Spinal cord (tissue), 10 donors: ENCODE measurements around the gene KLK3. TPM values are rescaled to one million over a fixed set of nuclear protein-coding genes. Genes with fewer than 3 reads are reported as not detected.

ENCODE experiments used
- DNase-seq, 6 donors: peaks; one replicate each; pipeline versions ENCODE4 v3.0.0 to v3.0.0-alpha.2; 2013 to 2015; ENCODE audit warnings: low spot score in 6 of 6, low read depth in 4 of 6
- H3K27ac ChIP-seq: one replicate; pipeline ENCODE4 v1.5.1; 2013; ENCODE audit warnings: low read depth, low read length, control low read depth
- H3K27me3 ChIP-seq: one replicate; pipeline ENCODE4 v1.6.1; 2013; ENCODE audit warnings: low read length; ENCODE audit not compliant: control insufficient read depth, insufficient read depth
- H3K36me3 ChIP-seq: one replicate; pipeline ENCODE4 v1.6.1; 2013; ENCODE audit warnings: low read length; ENCODE audit not compliant: control insufficient read depth, insufficient read depth
- H3K4me1 ChIP-seq: one replicate; pipeline ENCODE4 v1.6.1; 2013; ENCODE audit warnings: low read length; ENCODE audit not compliant: control insufficient read depth, insufficient read depth
- H3K4me3 ChIP-seq: one replicate; pipeline ENCODE4 v1.5.1; 2013; ENCODE audit warnings: low read depth, low read length, control low read depth
- H3K9me3 ChIP-seq: one replicate; pipeline ENCODE4 v1.6.1; 2013; ENCODE audit warnings: low read length; ENCODE audit not compliant: control insufficient read depth, insufficient read depth
- WGBS: methylation state at CpG from one replicate; pipeline ENCODE4 v1.1.5; 2013; ENCODE audit warnings: missing lambda C conversion rate; ENCODE audit not compliant: insufficient coverage; 5-methylcytosine and 5-hydroxymethylcytosine counted together
- polyA plus RNA-seq, 2 donors: library from polyadenylated mRNA; unstranded; fragments of 120-200 nt; gene quantifications; one replicate each; pipeline ENCODE4 v1.2.1, GENCODE V29; 2013; ENCODE audit not compliant: insufficient read length in 2 of 2
- total RNA-seq, 2 donors: library from RNA; depleted of rRNA in 1 of 2; stranded (reverse); fragments of 120-200 nt in 1 of 2; fragments of >200 nt in 1 of 2; gene quantifications; one replicate each; pipeline versions ENCODE4 v1.2.3 to v1.2.4, GENCODE V29; 2013 to 2014
- donor health status: healthy.

The KLK3 gene
- total and polyA plus RNA-seq, 4 donors, result not detected

- 29% methylated on average over 5 of the region's 6 CpGs for WGBS
- Histone ChIP-seq H3K4me3 (no peak overlapping the region), H3K27ac (no peak overlapping the region), H3K4me1 (peaks cover 12% of the 10 kb centered on the region), H3K36me3 (no peaks in the 10 kb centered on the region), H3K27me3 (peaks cover 6% of the 10 kb centered on the region), H3K9me3 (no peaks in the 10 kb centered on the region)
- DNase-seq, result no peak
Measured at GRCh38 chr19:50838239-50838638, 16.5 kb upstream of the KLK3 start.

GRCh38 chr19:50839712-50840655 lies 14.7 kb upstream of the KLK3 start:
- Histone ChIP-seq H3K27me3 (peaks cover 6% of the 10 kb centered on the region), H3K9me3 (peaks cover 2% of the 10 kb centered on the region), H3K4me3 (no peak overlapping the region), H3K4me1 (peaks cover 12% of the 10 kb centered on the region), H3K27ac (no peak overlapping the region), H3K36me3 (no peaks in the 10 kb centered on the region)
- no peak for DNase-seq
- 40% methylated on average over 1 of the region's 10 CpGs for WGBS

GRCh38 chr19:50842130-50842529 lies 12.6 kb upstream of the KLK3 start:
- Histone ChIP-seq H3K27me3 (no peaks in the 10 kb centered on the region), H3K36me3 (no peaks in the 10 kb centered on the region), H3K4me3 (no peak overlapping the region), H3K27ac (no peak overlapping the region), H3K4me1 (no peaks in the 10 kb centered on the region), H3K9me3 (peaks cover 2% of the 10 kb centered on the region)
- no peak for DNase-seq
- WGBS, result 82% methylated on average over 3 of the region's 6 CpGs

GRCh38 chr19:50843205-50843604 lies 11.5 kb upstream of the KLK3 start:
- no peak for DNase-seq
- WGBS, result no CpG with 5 or more reads among the region's 2 CpGs
- Histone ChIP-seq H3K36me3 (no peaks in the 10 kb centered on the region), H3K4me3 (no peak overlapping the region), H3K4me1 (no peaks in the 10 kb centered on the region), H3K27me3 (no peaks in the 10 kb centered on the region), H3K27ac (no peak overlapping the region), H3K9me3 (peaks cover 2% of the 10 kb centered on the region)

- Histone ChIP-seq H3K4me1 (no peaks in the 10 kb centered on the region), H3K9me3 (peaks cover 2% of the 10 kb centered on the region), H3K36me3 (no peaks in the 10 kb centered on the region), H3K27me3 (no peaks in the 10 kb centered on the region), H3K4me3 (no peak overlapping the region), H3K27ac (no peak overlapping the region)
- 51% methylated on average over 5 of the region's 7 CpGs for WGBS
- DNase-seq, result no peak
Measured at GRCh38 chr19:50843701-50844221, 11.0 kb upstream of the KLK3 start.

- no peak for DNase-seq
- Histone ChIP-seq H3K9me3 (peaks cover 2% of the 10 kb centered on the region), H3K27ac (no peak overlapping the region), H3K4me3 (no peak overlapping the region), H3K4me1 (no peaks in the 10 kb centered on the region), H3K36me3 (no peaks in the 10 kb centered on the region), H3K27me3 (no peaks in the 10 kb centered on the region)
- WGBS, result 55% methylated on average over 5 of the region's 8 CpGs
Measured at GRCh38 chr19:50844296-50844935, 10.3 kb upstream of the KLK3 start.

GRCh38 chr19:50850738-50851137 lies 4.0 kb upstream of the KLK3 start:
- H3K9me3 ChIP-seq, result no peaks in the 10 kb centered on the region
- DNase-seq, result no peak
- H3K4me1 ChIP-seq, result no peaks in the 10 kb centered on the region
- H3K27me3 ChIP-seq, result peaks cover 5% of the 10 kb centered on the region
- WGBS, result 55% methylated on average over 2 of the region's 3 CpGs
- no peak overlapping the region for H3K4me3 ChIP-seq
- no peak overlapping the region for H3K27ac ChIP-seq
- no peaks in the 10 kb centered on the region for H3K36me3 ChIP-seq

GRCh38 chr19:50851620-50852019 lies 3.1 kb upstream of the KLK3 start:
- Histone ChIP-seq H3K27ac (no peak overlapping the region), H3K27me3 (peaks cover 9% of the 10 kb centered on the region), H3K9me3 (no peaks in the 10 kb centered on the region), H3K4me1 (no peaks in the 10 kb centered on the region), H3K4me3 (no peak overlapping the region), H3K36me3 (no peaks in the 10 kb centered on the region)
- 64% methylated on average over 4 of the region's 4 CpGs for WGBS
- no peak for DNase-seq

GRCh38 chr19:50857366-50857765 lies 2.7 kb downstream of the KLK3 start:
- DNase-seq, result no peak
- Histone ChIP-seq H3K4me3 (no peak overlapping the region), H3K9me3 (no peaks in the 10 kb centered on the region), H3K4me1 (no peaks in the 10 kb centered on the region), H3K27me3 (peaks cover 17% of the 10 kb centered on the region), H3K27ac (no peak overlapping the region), H3K36me3 (no peaks in the 10 kb centered on the region)
- 60% methylated on average over 5 of the region's 6 CpGs for WGBS
